GM10266 (cell line): ENCODE results near the gene ACOX3.

Experiments used
- DNase-seq: peaks from one replicate; pipeline ENCODE4 v3.0.0; 2012; ENCODE audit errors: extremely low spot score
- TF ChIP-seq, protein P1 (sequence below): IDR thresholded peaks from 2 replicates; pipeline ENCODE4 v1.5.1; 2012; ENCODE audit warnings: mild to moderate bottlenecking, low read depth; ENCODE audit not compliant: control insufficient read depth, insufficient read depth; ENCODE audit errors: missing control alignments

ACOX3 gene

DNA sequence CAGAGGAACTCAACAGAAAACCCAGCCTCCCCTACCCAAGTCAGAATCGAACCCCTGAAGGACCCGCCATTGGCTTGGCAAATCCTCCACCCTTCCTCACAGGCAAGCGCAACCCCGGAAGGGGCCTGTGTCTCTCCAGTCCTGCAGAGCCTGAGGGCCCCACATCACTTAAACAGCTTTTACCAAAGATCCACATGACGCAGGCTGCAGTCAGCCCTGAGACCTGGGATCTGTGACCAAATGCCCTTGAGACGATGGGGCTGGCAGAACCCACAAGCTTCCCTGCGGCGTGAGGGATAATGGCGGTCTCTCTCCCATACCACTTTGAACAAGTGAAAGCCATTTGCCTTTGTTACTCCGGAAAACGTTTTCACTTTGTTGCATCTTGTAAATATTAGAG is 54.9 kb downstream of the ACOX3 start:
- DNase-seq: no peak
- TF ChIP-seq, protein P1, sequence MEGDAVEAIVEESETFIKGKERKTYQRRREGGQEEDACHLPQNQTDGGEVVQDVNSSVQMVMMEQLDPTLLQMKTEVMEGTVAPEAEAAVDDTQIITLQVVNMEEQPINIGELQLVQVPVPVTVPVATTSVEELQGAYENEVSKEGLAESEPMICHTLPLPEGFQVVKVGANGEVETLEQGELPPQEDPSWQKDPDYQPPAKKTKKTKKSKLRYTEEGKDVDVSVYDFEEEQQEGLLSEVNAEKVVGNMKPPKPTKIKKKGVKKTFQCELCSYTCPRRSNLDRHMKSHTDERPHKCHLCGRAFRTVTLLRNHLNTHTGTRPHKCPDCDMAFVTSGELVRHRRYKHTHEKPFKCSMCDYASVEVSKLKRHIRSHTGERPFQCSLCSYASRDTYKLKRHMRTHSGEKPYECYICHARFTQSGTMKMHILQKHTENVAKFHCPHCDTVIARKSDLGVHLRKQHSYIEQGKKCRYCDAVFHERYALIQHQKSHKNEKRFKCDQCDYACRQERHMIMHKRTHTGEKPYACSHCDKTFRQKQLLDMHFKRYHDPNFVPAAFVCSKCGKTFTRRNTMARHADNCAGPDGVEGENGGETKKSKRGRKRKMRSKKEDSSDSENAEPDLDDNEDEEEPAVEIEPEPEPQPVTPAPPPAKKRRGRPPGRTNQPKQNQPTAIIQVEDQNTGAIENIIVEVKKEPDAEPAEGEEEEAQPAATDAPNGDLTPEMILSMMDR: no peak

DNA sequence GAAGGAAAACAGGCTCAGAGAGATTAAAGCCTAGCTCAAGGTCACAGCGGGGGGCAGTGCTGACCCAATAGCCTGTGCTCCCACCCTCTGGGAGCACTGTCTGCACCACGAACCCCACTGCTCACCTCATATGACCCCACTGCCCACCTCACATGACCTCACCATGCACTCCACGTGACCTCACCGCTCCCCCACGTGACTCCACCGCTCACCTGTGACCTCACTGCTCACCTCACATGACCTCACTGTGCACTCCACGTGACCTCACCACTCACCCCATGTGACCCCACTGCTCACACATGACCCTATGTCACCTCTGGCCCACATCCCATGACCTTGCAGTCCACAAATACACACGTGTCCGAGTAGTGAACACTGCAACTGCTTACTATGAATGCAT is 55.4 kb downstream of the ACOX3 start:
- TF ChIP-seq, protein P1: no peak
- no peak for DNase-seq

DNA sequence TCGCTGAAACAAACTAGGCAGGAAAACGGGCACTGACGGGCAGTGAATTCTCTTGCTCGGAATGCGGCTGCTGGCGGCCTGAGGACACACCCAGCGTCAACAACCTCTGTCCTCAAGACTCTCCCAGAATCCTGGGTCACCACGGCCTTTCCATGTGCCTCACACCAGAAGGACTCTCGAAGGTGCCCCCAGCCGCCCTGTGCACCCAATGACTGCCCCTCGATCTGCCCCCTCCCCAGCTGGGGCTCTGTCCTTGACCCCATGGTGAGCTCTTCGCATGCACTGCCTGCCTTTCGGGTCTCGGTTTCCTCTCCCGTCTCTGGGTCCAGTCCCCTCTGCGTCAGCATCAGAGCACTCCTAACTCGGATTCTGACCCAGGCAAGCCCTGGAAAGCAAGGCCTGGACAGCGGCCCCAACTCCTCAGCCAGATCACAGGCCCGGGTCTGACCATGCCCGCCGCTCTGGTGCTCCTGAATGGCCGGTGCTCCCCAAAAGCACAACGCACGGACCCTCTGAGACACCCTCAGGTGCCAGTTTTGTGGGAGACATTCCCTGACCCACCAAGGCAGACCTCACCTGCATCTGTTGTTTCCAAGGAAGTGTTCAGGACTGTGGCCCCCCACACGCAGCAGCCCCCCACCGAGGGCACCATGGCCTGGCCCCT is 56.0 kb downstream of the ACOX3 start:
- TF ChIP-seq, protein P1: no peak

DNA sequence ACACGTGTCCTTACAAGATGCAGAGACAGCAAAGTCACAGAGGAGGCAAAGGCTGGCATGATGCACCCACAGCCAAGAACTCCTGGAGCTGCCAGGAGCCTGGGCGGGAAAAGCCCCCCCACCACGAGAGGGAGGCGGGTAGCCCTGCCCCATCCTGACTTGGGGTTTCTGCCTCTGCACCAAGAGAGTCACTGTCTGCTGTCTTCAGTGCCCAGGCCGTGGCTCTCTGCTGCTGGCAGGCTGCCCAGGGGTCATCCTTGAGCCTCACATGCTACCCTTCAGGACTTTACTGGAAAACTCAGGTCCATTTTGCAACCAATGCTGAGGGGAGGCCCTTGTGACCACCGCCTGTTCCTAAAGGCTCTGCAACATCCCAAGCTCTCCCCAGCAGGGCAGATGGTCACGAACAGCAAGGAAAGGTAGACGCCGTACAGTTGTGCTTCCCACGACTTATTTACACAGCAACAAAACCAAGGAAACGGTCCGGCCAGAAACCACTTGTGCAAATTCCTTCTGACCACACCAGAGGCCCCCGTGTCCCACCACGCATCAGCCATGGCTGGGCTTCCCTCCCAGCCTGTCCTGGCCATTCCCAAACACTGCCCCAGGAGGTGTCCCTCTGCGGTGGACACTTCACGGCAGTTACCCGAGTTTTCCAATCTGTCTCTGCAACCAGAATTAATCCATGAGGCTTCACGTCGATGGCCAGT is 56.9 kb downstream of the ACOX3 start:
- TF ChIP-seq, protein P1: no peak
- no peak for DNase-seq

More for the DNA sequence above, 56.0 kb downstream of the ACOX3 start:
- DNase-seq: no peak

DNA sequence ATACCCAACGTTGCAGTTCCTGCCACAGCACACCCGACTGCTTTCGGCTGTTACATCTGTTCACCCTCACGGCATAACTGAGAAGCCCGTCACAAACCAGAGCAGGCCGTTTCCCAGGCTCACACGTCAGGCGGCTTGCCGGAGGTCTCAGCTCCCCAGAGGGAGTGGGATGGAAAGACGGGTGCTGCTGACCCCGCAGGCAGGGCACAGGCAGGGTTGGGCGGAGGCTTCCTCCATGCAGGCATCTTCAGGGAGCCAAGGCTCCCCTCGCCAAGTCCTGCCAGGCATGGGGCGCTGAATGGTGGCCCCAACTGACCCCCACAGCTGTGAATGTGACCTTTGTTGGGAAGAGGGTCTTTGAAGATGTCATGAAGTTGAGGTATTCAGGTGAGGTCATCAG is 57.5 kb downstream of the ACOX3 start:
- DNase-seq: no peak
- TF ChIP-seq, protein P1: no peak

DNA sequence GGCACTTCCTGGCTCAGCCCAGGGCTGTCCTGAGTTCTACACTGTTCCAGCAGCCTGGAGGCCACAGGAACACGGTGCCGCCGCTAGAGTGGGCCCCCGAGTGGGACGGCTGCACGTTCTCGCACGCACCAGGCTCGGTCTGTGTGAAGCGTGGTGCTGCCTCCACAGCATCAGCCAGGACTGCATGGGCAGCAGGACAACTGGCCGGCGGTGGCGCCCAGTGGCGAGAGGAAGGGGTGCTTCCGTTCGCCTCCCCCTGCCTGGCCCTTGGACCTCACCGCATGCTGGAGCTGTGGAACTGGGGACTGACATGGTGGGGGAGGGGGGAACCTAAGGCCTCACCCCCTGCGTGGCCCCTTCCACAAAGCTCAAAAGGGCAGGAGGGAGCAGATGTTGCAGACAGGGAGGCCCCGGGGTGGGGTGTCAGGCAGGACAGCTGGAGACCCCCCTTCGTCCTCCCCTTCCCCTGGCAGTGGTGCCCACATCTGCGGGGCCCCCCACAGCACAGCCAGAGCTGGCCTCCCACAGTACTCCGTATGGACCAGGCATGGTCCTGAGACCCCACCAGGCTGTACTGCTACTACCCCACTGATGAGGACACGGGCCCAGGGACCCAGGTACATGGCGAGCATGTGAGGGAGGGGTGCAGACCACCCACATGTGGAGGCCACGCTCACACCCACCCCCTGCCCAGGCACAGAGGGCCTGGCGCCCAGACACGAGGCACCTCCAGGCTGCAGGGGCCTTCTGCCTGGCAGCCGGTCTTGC is 58.5 kb downstream of the ACOX3 start:
- DNase-seq: no peak
- TF ChIP-seq, protein P1: no peak
